GM12875 (cell line): ENCODE results near the gene APOO.

Source experiments
- H3K4me3 ChIP-seq: one replicate; pipeline ENCODE4 v1.5.1; 2011; ENCODE audit warnings: low read depth, low read length, control low read depth
- CTCF ChIP-seq: IDR thresholded peaks from 2 replicates; pipeline ENCODE4 v1.5.1; 2011; ENCODE audit warnings: low read depth, mild to moderate bottlenecking, control low read depth, inconsistent platforms, low read length, moderate library complexity, borderline replicate concordance; ENCODE audit not compliant: insufficient read depth

APOO gene

GRCh38 chrX:23944234-23944633 is 36.5 kb upstream of the APOO start:
- no peak overlapping the region for H3K4me3 ChIP-seq
- TF ChIP-seq CTCF: no peak

- no peak overlapping the region for H3K4me3 ChIP-seq
- no peak for TF ChIP-seq CTCF
Measured at GRCh38 chrX:23939203-23939602, 31.5 kb upstream of the APOO start.

GRCh38 chrX:23938690-23939089 is 31.0 kb upstream of the APOO start:
- no peak overlapping the region for H3K4me3 ChIP-seq
- TF ChIP-seq CTCF: no peak

- no peak overlapping the region for H3K4me3 ChIP-seq
- TF ChIP-seq CTCF: no peak
Measured at GRCh38 chrX:23937100-23937499, 29.4 kb upstream of the APOO start.

GRCh38 chrX:23936180-23936579 is 28.4 kb upstream of the APOO start:
- no peak for TF ChIP-seq CTCF

GRCh38 chrX:23935106-23935505 is 27.4 kb upstream of the APOO start:
- no peak for TF ChIP-seq CTCF
- no peak overlapping the region for H3K4me3 ChIP-seq

More at GRCh38 chrX:23936180-23936579, 28.4 kb upstream of the APOO start:
- no peak overlapping the region for H3K4me3 ChIP-seq

GRCh38 chrX:23932046-23932445 is 24.3 kb upstream of the APOO start:
- no peak overlapping the region for H3K4me3 ChIP-seq
- no peak for TF ChIP-seq CTCF
